IPS-18a (cell line): Measurements from ENCODE around the gene PPP1R3D.
A peak's percentile ranks its signal among the peaks of the same experiment; 100 is the strongest.

Source experiments
- H3K27ac ChIP-seq: one replicate; pipeline ENCODE4 v1.5.1; 2013; ENCODE audit warnings: low read length
- H3K27me3 ChIP-seq: one replicate; pipeline ENCODE4 v1.6.1; 2013; ENCODE audit warnings: mild to moderate bottlenecking, low read length; ENCODE audit not compliant: control insufficient read depth, insufficient read depth
- H3K36me3 ChIP-seq: one replicate; pipeline ENCODE4 v1.6.1; 2013; ENCODE audit warnings: low read depth, low read length; ENCODE audit not compliant: control insufficient read depth
- H3K4me1 ChIP-seq: one replicate; pipeline ENCODE4 v1.6.1; 2013; ENCODE audit warnings: low read depth, low read length; ENCODE audit not compliant: control insufficient read depth
- H3K4me3 ChIP-seq: one replicate; pipeline ENCODE4 v1.5.1; 2013; ENCODE audit warnings: low read length
- H3K9ac ChIP-seq: one replicate; pipeline ENCODE4 v1.6.1; 2013; ENCODE audit warnings: mild to moderate bottlenecking, low read length, moderate library complexity
- H3K9me3 ChIP-seq: one replicate; pipeline ENCODE4 v1.6.1; 2013; ENCODE audit warnings: low read depth, low read length; ENCODE audit not compliant: control insufficient read depth

Gene PPP1R3D

DNA sequence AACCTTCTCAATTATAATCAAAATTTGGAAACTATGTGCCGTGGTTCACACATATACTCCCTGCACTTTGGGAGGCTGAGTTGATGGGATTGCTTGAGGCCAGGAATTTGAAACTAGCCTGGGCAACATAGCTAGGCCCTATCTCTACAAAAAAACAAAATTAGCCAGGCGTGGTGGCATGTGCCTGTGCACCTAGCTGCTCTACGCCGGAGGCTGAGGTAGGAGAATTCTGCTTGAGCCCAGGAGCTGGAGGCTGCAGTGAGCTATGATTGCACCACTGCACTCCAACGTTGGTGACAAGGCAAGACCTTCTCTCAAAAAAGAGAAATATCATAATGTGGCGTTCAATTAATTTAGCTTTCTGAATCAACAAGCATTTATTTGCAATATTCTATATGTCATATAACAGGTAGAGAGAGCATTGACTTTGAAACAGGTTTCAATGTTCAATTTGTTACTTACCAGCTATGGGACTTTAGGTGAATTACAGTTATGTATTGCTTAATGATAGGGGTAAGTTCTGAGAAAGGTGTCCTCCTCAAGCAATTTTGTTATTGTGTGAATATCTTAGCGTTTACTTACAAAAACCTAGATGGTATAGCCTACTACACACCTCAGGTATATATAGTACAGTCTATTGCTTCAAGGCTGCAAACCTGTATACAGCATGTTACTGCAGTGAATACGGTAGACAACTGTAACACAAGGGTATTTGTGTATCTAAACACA is 4.5 kb downstream of the PPP1R3D start:
- Histone ChIP-seq H3K4me1 (no peaks in the 10 kb centered on the region), H3K36me3 (no peaks in the 10 kb centered on the region), H3K27ac (no peak overlapping the region), H3K9me3 (no peaks in the 10 kb centered on the region), H3K27me3 (peaks cover 49% of the 10 kb centered on the region), H3K4me3 (no peak overlapping the region), H3K9ac (no peak overlapping the region)

- Histone ChIP-seq H3K9me3 (no peaks in the 10 kb centered on the region), H3K27me3 (peaks cover 45% of the 10 kb centered on the region), H3K4me1 (no peaks in the 10 kb centered on the region), H3K4me3 (peak overlapping the region; percentile 44), H3K9ac (no peak overlapping the region), H3K27ac (no peak overlapping the region), H3K36me3 (no peaks in the 10 kb centered on the region)
These were observed 6.1 kb downstream of the PPP1R3D start for GRCh38 chr20:59933849-59934585.

DNA sequence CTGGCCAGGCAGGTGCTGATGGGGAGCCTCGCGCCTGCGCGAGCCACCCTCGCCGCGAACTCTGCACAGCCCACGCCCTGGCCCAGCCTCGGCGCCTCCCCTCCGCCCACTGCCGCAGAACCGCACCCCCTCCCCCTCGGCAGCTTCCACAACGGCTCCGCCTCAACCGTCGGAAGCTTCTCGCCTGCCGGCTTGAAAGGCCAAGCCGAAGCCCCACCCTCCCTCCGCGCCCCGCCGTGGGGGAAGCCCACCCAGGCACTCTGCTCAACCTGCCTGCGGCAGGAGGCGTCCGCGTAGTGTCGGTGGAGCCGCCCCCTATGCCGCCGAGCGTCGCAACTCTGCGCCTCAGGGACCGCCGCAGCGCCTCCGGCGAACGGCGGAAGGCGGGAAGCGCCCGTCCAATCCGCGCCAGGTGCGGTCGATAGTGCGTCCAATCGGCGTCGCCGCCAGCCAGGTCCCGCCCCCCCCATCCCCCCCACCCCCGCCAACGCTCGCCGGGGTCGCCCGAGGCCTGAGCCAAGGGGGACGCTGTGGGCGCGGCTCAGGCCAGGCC is 6.7 kb downstream of the PPP1R3D start, which contains the start of gene SYCP2:
TSS of gene SYCP2 (minus strand) at position 342 of the 553 bp plus-strand sequence. CDS start 11,224 bp downstream, outside the sequence.
- Histone ChIP-seq H3K27ac (no peak within 1 kb of the TSS), H3K9ac (no peak within 1 kb of the TSS)

GRCh38 chr20:59932616-59933295 is 7.3 kb downstream of the PPP1R3D start:
- H3K9ac ChIP-seq, result no peak overlapping the region
- no peak overlapping the region for H3K4me3 ChIP-seq
- peaks cover 32% of the 10 kb centered on the region for H3K27me3 ChIP-seq
- no peaks in the 10 kb centered on the region for H3K4me1 ChIP-seq
- no peak overlapping the region for H3K27ac ChIP-seq
- H3K9me3 ChIP-seq, result no peaks in the 10 kb centered on the region
- H3K36me3 ChIP-seq, result no peaks in the 10 kb centered on the region

More for the DNA sequence above, 6.7 kb downstream of the PPP1R3D start, which contains the start of gene SYCP2:
- Histone ChIP-seq H3K9me3 (no peaks in the 10 kb centered on the region), H3K4me1 (no peaks in the 10 kb centered on the region), H3K36me3 (no peaks in the 10 kb centered on the region), H3K4me3 (peak within 1 kb of the TSS; percentile 44), H3K27me3 (peaks cover 39% of the 10 kb centered on the region)

DNA sequence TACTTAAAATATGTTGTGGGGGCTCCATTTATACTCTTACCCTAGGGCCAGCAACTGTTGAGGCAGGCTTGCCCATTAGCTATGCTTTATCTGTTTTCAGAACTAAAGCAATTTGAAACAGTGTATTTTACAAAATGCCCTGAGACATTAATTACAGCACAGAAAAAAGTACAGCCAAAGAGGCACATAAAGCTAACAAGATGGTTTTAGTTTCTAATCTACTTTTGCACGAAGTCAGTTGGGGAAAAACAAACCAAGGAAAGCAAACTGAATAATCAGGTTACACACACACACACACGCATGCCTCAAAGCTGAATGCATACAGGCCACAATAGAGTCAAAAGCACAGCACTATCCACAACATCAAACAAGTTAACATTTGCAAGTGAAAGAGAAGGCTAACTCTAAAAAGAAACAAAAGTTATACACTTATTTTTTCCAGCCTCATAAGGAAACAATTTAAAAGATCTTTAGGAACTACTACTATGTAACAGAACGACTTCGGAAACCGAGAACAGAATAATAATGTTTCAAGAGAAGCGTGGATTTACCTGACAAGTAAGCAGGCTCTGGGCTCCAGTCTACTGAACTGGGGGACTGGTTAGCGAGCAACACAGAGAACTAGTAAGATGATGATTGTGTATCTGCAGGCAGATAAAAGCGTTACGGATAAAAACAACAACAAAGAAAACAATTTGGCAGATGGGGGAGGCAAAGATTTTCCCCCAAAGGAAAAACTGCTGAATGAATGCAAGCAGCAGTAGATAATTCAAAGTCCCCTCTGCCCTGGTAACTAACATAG is 8.4 kb downstream of the PPP1R3D start:
- Histone ChIP-seq H3K27ac (no peak overlapping the region), H3K9me3 (no peaks in the 10 kb centered on the region), H3K4me1 (no peaks in the 10 kb centered on the region), H3K9ac (no peak overlapping the region), H3K27me3 (peaks cover 24% of the 10 kb centered on the region), H3K36me3 (no peaks in the 10 kb centered on the region), H3K4me3 (no peak overlapping the region)

DNA sequence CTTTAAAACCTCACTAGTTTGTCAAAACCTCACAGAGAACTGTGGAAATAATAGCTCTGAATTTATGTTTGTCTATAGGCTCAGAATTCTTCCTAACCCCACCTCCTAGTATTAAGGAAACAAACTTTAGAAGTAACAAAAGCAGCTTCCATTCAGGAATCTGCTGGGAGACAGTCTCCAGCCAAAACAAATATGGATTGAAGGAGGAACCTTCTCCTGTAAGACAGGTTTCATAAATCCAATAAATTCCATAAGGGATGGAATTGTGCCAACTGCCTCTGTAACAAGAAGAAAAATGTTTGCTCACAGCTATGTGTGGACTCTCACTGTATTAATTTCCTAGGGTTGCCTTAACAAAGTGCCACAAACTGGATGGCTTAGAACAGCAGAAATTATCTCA is 14.2 kb downstream of the PPP1R3D start:
- H3K9me3 ChIP-seq, result no peaks in the 10 kb centered on the region
- no peak overlapping the region for H3K27ac ChIP-seq
- H3K27me3 ChIP-seq, result peaks cover 5% of the 10 kb centered on the region
- H3K36me3 ChIP-seq, result no peaks in the 10 kb centered on the region
- no peak overlapping the region for H3K9ac ChIP-seq
- no peaks in the 10 kb centered on the region for H3K4me1 ChIP-seq
- H3K4me3 ChIP-seq, result no peak overlapping the region

DNA sequence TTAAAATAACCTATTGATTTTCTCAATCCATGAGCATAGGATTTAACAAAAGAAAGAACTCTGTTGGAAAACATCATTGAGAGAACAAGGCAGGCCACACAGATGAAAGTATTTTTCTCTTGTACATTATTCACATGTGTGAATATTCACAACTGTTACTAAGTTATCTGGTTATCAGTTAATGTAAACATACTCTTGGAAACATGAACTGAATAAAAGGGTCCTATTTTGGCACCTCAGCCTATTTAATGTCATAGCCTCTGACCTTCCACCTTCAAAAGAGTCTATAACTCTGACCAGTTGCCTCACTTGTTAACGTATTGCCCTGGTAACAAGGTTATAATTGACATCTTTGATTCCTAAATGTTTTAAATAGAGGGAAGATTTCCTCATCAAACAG is 14.7 kb downstream of the PPP1R3D start:
- H3K27me3 ChIP-seq, result peaks cover 5% of the 10 kb centered on the region
- H3K36me3 ChIP-seq, result no peaks in the 10 kb centered on the region
- H3K4me3 ChIP-seq, result no peak overlapping the region
- H3K9ac ChIP-seq, result no peak overlapping the region
- H3K9me3 ChIP-seq, result no peaks in the 10 kb centered on the region
- no peak overlapping the region for H3K27ac ChIP-seq
- no peaks in the 10 kb centered on the region for H3K4me1 ChIP-seq

GRCh38 chr20:59923514-59923913 is 16.6 kb downstream of the PPP1R3D start:
- no peak overlapping the region for H3K27ac ChIP-seq
- H3K9me3 ChIP-seq, result no peaks in the 10 kb centered on the region
- H3K36me3 ChIP-seq, result no peaks in the 10 kb centered on the region

DNA sequence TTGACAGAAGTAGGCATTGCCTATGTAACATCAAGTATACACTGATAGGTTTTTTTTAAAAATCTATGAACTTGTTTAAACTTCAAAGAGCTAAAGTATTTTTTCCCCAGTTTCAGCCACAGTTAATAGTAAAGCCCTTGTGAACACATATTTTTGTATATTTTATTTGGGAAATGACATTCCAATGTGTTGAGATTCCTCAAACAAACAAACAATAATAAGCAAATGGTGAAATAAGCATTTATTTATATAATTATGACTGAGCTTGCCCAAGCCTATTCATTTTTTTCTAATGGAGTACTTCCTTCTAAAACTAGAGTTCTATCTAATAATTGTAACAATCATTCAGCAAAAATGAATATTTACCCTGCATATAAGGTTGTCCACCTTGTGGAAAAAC is 19.2 kb downstream of the PPP1R3D start:
- no peaks in the 10 kb centered on the region for H3K9me3 ChIP-seq
- no peaks in the 10 kb centered on the region for H3K4me1 ChIP-seq
- no peaks in the 10 kb centered on the region for H3K36me3 ChIP-seq
- H3K27me3 ChIP-seq, result peaks cover 5% of the 10 kb centered on the region
- no peak overlapping the region for H3K4me3 ChIP-seq
- no peak overlapping the region for H3K9ac ChIP-seq
- H3K27ac ChIP-seq, result no peak overlapping the region

More at GRCh38 chr20:59923514-59923913, 16.6 kb downstream of the PPP1R3D start:
- H3K9ac ChIP-seq, result no peak overlapping the region
- H3K4me3 ChIP-seq, result no peak overlapping the region
- H3K27me3 ChIP-seq, result peaks cover 5% of the 10 kb centered on the region
- H3K4me1 ChIP-seq, result no peaks in the 10 kb centered on the region

DNA sequence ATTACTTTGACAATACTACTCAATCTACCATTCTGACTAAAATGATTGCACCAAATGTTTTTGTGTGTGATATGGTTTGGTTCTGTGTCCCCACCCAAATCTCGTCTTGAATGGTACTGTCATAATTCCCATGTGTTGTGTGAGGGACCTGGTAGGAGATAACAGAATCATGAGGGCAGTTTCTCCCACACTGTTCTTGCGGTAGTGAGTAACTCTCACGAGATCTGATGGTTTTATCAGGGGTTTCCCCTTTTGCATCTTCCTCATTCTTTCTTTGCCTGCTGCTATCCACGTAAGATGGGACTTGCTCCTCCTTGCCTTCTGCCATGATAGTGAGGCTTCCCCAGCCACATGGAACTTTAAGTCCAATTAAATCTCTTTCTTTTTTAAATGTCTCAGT is 27.5 kb downstream of the PPP1R3D start:
- Histone ChIP-seq H3K4me1 (no peaks in the 10 kb centered on the region), H3K4me3 (no peak overlapping the region), H3K27me3 (no peaks in the 10 kb centered on the region), H3K9ac (no peak overlapping the region), H3K36me3 (no peaks in the 10 kb centered on the region), H3K27ac (no peak overlapping the region), H3K9me3 (no peaks in the 10 kb centered on the region)

- H3K4me1 ChIP-seq, result no peaks in the 10 kb centered on the region
- no peak overlapping the region for H3K27ac ChIP-seq
- no peaks in the 10 kb centered on the region for H3K9me3 ChIP-seq
- no peaks in the 10 kb centered on the region for H3K36me3 ChIP-seq
- no peaks in the 10 kb centered on the region for H3K27me3 ChIP-seq
- no peak overlapping the region for H3K4me3 ChIP-seq
- H3K9ac ChIP-seq, result no peak overlapping the region
These were observed 29.1 kb downstream of the PPP1R3D start for GRCh38 chr20:59911041-59911440.
